Measurements from ENCODE around the gene CDKAL1.

GRCh38 chr6:20948556-20948955 is 414.3 kb downstream of the CDKAL1 start:
- TF ChIP-seq, protein P1, sequence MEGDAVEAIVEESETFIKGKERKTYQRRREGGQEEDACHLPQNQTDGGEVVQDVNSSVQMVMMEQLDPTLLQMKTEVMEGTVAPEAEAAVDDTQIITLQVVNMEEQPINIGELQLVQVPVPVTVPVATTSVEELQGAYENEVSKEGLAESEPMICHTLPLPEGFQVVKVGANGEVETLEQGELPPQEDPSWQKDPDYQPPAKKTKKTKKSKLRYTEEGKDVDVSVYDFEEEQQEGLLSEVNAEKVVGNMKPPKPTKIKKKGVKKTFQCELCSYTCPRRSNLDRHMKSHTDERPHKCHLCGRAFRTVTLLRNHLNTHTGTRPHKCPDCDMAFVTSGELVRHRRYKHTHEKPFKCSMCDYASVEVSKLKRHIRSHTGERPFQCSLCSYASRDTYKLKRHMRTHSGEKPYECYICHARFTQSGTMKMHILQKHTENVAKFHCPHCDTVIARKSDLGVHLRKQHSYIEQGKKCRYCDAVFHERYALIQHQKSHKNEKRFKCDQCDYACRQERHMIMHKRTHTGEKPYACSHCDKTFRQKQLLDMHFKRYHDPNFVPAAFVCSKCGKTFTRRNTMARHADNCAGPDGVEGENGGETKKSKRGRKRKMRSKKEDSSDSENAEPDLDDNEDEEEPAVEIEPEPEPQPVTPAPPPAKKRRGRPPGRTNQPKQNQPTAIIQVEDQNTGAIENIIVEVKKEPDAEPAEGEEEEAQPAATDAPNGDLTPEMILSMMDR (IDR thresholded peaks at IDR 0.05 in 2 of 3, conservative IDR thresholded peaks at IDR 0.05 in 1 of 3; ENCODE audit: insufficient read depth in 2 of 3, low read depth in 1 of 3, low read length in 3 of 3), result no peak
- TF ChIP-seq ATF6 (CRISPR knock-in tag; IDR thresholded peaks at IDR 0.05) (no peak), PCBP2 (IDR thresholded peaks at IDR 0.05; ENCODE audit: low read depth, low read length, poor library complexity, severe bottlenecking) (no peak)

All from K562 (cell line).